Measurements from ENCODE around the gene ANKRD11.
"Not testable (repeated sequence)": the region's sequence is repeated elsewhere in the genome, so short reads cannot be mapped to it uniquely, and the experiment has no call there.

The ANKRD11 gene

GRCh38 chr16:89452241-89452640 lies 38.1 kb downstream of the ANKRD11 start:
- DNase-seq (ENCODE audit: low read depth, low spot score): no peak

- no peak for DNase-seq (ENCODE audit: low read depth, low spot score)
Measured at GRCh38 chr16:89450537-89450936, 39.8 kb downstream of the ANKRD11 start.

DNA sequence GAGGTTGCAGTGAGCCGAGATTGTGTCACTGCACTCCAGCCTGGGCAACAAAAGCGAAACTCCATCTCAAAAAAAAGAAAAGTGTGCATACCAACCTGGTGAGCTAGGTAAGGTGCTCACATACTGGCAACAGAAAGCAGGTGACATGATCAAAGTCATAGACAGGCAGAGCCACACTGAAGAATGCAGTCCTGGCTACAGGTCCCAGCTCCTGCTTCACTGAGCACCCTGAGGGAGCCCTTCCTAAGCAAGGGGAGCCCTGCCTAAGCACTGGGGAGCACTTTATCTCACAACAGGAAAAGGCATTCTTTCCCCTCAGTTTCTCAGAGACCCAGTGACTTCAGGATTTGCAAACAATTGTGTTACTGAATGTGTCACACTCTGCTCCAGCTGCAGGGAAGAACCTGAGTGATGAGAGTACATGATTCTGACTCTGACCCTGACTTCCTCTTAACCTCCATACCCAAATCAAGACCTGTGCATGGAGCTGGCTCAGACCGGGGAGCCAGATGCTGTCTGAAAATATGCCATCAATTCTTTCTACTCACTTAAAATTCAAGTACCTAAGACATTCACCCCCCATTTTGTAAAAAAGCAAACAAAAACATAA lies 40.5 kb downstream of the ANKRD11 start:
- DNase-seq (ENCODE audit: low read depth, low spot score): no peak

- DNase-seq (ENCODE audit: low read depth, low spot score): no peak
Measured at GRCh38 chr16:89448656-89449055, 41.7 kb downstream of the ANKRD11 start.

DNA sequence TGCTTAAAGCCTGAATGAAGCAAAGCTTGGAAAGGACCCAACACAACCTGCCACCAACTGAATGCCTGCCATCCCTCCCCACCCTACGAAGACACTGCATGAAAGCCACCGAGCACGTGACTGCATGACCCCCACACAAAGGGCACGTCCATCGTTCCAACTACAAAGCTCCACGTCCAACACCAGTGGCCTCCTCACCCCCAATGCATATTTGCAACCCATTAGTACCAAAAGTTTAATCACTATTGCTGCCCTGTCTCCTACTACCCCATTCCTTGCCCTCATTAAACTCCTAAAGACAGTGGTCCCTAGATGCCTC lies 43.4 kb downstream of the ANKRD11 start:
- DNase-seq (ENCODE audit: low read depth, low spot score): no peak

DNA sequence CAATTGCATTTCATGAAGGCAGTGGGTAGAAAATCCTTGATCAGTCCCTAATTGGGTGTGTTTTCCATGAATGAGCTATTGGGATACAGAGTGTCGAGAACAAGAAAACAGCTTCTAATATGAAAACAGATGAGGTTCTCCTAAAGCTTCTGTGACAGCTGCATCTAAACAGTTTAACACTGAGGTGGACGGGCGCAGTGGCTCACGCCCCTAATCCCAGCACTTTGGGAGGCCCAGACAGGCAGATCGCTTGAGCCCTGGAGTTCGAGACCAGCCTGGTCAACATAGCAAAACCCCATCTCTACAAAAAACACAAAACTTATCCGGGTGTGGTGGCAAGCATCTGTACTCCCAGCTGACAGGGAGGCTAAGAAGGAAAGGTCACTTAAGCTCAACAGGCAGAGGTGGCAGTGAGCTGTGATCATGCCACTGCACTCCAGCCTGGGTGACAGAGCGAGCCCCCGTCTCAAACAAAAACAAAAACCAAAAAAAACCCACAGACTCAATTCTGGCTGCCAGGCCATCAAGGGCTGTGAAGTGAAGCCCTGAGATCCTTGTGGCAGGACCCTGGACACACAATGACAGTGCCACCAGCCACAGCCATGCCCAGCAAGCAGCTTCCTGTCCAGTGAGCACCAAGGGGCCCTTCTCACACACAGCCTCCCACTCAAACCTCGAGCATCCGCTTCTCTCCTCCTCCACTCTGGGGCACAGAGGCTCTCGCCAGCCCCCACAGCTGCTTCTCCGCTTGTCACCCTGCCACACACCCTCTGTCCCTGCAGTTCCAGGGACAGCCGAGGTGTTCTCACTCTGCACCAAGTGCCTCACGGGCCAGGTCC lies 44.0 kb downstream of the ANKRD11 start:
- no peak for DNase-seq (ENCODE audit: low read depth, low spot score)

- no peak for DNase-seq (ENCODE audit: low read depth, low spot score)
Measured at GRCh38 chr16:89445166-89445565, 45.2 kb downstream of the ANKRD11 start.

GRCh38 chr16:89444728-89445127 lies 45.6 kb downstream of the ANKRD11 start:
- DNase-seq (ENCODE audit: low read depth, low spot score): no peak

DNA sequence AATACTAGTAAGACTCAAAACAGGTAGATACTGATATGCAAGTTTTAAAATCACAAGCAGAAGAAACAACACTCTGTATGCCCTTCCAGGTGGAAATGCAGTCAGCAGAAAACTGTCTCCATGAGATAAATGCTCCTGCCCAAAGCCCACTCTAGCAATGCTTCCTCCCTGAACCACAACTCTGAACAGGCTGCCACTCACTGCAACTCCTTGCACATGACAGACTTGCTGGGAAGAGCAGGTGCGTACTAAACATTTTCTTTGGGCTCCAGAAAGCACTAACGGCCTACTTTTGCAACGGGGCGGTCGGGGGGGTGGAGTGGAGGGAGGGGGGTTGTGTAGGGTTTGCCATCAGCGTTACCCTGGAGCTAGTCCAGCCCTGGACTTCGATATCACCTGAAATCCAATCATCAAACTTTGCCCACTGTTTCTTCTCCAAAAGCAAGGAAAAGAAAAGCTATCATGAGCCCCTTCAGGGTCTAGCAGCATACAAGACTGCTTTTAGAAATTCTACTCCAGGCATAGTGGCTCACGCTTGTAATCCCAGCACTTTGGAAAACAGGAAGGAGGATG lies 46.1 kb downstream of the ANKRD11 start:
- DNase-seq (ENCODE audit: low read depth, low spot score): no peak

- no peak for DNase-seq (ENCODE audit: low read depth, low spot score)
Measured at GRCh38 chr16:89443727-89444084, 46.7 kb downstream of the ANKRD11 start.

DNA sequence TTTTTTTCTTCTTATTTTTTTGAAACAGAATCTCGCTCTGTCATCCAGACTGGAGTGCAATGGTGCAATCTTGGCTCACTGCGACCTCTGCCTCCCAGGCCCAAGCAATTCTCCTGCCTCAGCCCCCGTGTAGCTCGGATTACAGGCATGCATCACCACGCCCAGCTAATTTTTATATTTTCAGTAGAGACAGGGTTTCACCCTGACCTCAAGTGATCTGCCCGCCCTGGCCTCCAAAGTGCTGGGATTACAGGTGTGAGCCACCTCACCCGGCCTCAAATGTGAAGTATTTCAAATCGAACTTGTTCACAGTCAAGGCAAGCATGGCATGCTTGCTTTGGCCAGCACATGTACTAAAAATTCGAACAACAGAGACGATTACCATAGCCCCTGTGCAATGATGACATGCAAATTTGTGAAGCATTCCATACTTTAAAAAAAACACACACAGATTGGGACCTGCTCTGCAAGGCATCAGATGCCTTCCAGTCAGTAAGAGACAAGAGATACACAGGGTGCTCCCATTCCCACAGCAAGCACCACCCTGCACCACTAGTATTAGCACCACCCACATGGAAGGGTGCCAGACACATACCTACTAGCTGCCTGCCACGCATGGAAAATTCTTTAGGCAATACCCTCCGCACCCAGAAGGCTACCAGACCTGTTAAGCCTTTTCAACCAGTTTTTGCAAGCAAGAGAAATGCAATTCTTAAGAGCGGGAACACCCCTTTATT lies 47.2 kb downstream of the ANKRD11 start:
- no peak for DNase-seq (ENCODE audit: low read depth, low spot score)

- peak; percentile 24 for DNase-seq (ENCODE audit: low read depth, low spot score)
Measured at GRCh38 chr16:89442588-89442987, 47.8 kb downstream of the ANKRD11 start.

DNA sequence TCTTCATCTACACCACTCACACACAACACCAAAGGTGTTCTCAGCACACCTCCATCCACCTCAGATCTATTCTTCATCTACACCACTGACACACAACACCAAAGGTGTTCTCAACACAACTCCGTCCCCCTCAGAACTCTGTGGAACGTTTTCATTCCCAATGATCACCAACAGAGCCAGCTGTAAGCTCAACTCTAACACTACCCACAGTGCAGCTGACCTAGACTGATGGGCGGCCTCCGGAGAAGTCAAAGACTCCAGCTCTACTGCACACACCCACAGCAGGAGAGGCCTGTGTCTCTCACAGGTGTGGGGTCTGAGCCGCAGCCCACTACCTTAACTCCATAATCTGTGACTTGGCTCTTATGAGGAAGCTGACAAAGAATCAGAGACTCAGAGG lies 50.7 kb downstream of the ANKRD11 start:
- DNase-seq (ENCODE audit: low read depth, low spot score): no peak

DNA sequence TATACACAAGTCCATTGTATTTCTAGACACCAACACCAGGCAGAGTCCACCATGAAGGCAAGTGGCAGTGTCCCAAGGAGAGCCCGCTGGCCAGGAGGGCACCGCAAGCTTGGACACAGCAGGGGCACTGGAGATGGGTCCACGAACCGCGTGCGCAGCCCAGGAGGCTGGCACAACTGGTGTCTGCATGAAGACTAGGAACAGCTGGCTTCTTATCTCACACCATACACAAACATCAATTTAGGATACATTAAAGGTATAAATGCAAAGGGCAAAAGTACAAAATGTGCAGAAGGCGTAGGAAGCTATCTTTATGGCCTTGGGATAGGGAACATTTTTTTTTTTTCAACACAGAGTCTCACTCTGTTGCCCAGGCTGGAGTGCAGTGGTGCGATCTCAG lies 52.4 kb downstream of the ANKRD11 start:
- DNase-seq (ENCODE audit: low read depth, low spot score): no peak

- DNase-seq (ENCODE audit: low read depth, low spot score): no peak
Measured at GRCh38 chr16:89437251-89437987, 52.9 kb downstream of the ANKRD11 start.

GRCh38 chr16:89436366-89436765 lies 54.0 kb downstream of the ANKRD11 start:
- no peak for DNase-seq (ENCODE audit: low read depth, low spot score)

- not testable (repeated sequence) for DNase-seq (ENCODE audit: low read depth, low spot score)
Measured at GRCh38 chr16:89435059-89435458, 55.3 kb downstream of the ANKRD11 start.

GRCh38 chr16:89434490-89434889 lies 55.9 kb downstream of the ANKRD11 start:
- no peak for DNase-seq (ENCODE audit: low read depth, low spot score)

DNA sequence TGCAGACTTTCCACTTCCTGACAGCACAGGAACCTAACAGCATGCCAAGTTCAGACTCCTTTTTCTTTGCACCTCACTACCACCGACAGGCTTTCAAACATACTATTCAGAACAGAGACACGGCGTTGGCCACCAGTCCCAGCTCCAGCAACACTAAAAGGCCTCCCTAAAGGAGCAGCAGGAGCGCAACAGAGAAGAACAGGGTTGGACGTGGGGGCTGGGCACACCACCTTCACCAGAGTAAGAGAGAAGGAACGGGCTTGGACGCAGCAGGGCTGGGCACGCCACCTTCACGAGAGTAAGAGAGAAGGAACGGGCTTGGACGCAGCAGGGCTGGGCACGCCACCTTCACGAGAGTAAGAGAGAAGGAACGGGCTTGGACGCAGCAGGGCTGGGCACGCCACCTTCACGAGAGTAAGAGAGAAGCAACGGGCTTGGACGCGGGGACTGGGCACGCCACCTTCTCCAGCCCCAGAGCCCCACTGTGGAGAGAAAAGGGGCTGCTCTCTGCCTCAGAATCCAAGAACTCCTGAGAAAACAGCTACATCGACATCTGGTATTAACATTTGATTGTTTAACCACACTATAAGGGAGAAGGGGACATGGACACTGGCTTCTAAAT lies 56.9 kb downstream of the ANKRD11 start:
- DNase-seq (ENCODE audit: low read depth, low spot score): not testable (repeated sequence)

DNA sequence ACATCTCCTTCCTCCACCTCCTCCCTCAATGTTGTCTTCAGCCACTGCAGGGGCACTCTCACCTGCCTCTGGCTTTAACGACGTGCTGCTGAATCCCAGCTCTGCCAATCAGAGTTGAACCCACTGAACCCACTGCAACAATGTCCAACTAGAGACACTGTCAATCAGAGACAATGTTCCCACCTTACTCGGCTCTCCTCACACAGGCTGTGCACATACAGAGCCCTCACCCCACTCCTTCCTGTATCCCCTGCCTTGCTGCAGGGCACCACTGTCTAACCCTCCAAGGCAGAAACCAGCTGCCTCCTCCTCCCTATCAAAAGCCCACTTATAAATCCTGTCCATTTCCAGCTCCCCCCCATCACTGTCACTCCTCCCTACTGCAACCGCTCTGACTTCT lies 58.7 kb downstream of the ANKRD11 start:
- no peak for DNase-seq (ENCODE audit: low read depth, low spot score)

GRCh38 chr16:89431158-89431584 lies 59.2 kb downstream of the ANKRD11 start:
- DNase-seq (ENCODE audit: low read depth, low spot score): no peak

All from ELF-1 (cell line).